Fibroblast of lung (primary cell): Measurements from ENCODE around the gene ERAP2. TPM values are rescaled to one million over a fixed set of nuclear protein-coding genes. Genes with fewer than 3 reads are reported as not detected.

Source experiments
- DNase-seq, 2 donors: peaks; one replicate each; pipeline versions ENCODE4 v3.0.0 to v3.0.0-alpha.2; 2010; ENCODE audit warnings: low read depth in 2 of 2
- H2AFZ ChIP-seq: 2 replicates; pipeline ENCODE4 v1.5.1; 2012; ENCODE audit warnings: low read length, control low read depth, inconsistent platforms
- H3K27ac ChIP-seq: 2 replicates; pipeline ENCODE4 v1.5.1; 2011; ENCODE audit warnings: low read length, control low read depth; ENCODE audit not compliant: insufficient read depth
- H3K27me3 ChIP-seq: 2 replicates; pipeline ENCODE4 v1.5.1; 2011; ENCODE audit warnings: mild to moderate bottlenecking, low read length; ENCODE audit not compliant: control insufficient read depth, insufficient read depth
- H3K36me3 ChIP-seq: 2 replicates; pipeline ENCODE4 v1.5.1; 2011; ENCODE audit warnings: low read length; ENCODE audit not compliant: control insufficient read depth, insufficient read depth
- H3K4me1 ChIP-seq: 2 replicates; pipeline ENCODE4 v1.5.1; 2011; ENCODE audit warnings: low read length; ENCODE audit not compliant: control insufficient read depth, insufficient read depth; ENCODE audit errors: extremely low read depth
- H3K4me2 ChIP-seq: 2 replicates; pipeline ENCODE4 v1.5.1; 2011; ENCODE audit warnings: low read length, control low read depth; ENCODE audit not compliant: insufficient read depth; ENCODE audit errors: extremely low read depth
- H3K4me3 ChIP-seq, 4 experiments: fragments of 200-600 bp in 1 of 4; sonication (generic) in 1 of 4; replicated peaks in 1 of 4; 2 replicates each; pipeline ENCODE4 v1.5.1; 2011 to 2016; ENCODE audit warnings: low read length in 4 of 4, low read depth in 3 of 4, mild to moderate bottlenecking in 3 of 4, control low read depth in 2 of 4, inconsistent platforms in 1 of 4, mixed read lengths in 1 of 4; ENCODE audit not compliant: insufficient read depth in 1 of 4; ENCODE audit errors: control extremely low read depth in 1 of 4
- H3K79me2 ChIP-seq: 2 replicates; pipeline ENCODE4 v1.5.1; 2012; ENCODE audit warnings: mild to moderate bottlenecking, low read length, inconsistent platforms; ENCODE audit not compliant: control insufficient read depth, insufficient read depth
- H3K9ac ChIP-seq: 2 replicates; pipeline ENCODE4 v1.5.1; 2011; ENCODE audit warnings: mild to moderate bottlenecking, low read length, control low read depth; ENCODE audit not compliant: insufficient read depth
- H3K9me3 ChIP-seq: 2 replicates; pipeline ENCODE4 v1.5.1; 2012; ENCODE audit warnings: low read depth, low read length; ENCODE audit not compliant: control insufficient read depth, insufficient read depth
- H4K20me1 ChIP-seq: 2 replicates; pipeline ENCODE4 v1.5.1; 2011; ENCODE audit warnings: low read length; ENCODE audit not compliant: control insufficient read depth, insufficient read depth; ENCODE audit errors: extremely low read depth
- CTCF ChIP-seq, 2 donors: IDR thresholded peaks in 1 of 2; conservative IDR thresholded peaks in 1 of 2; 1 replicate in 1 of 2; 2 replicates in 1 of 2; pipeline ENCODE4 v1.5.1; 2011 to 2012; ENCODE audit warnings: low read length in 2 of 2, control low read depth in 1 of 2, inconsistent platforms in 1 of 2, low read depth in 1 of 2, mild to moderate bottlenecking in 1 of 2
- EZH2 ChIP-seq: IDR thresholded peaks from 2 replicates; pipeline ENCODE4 v1.5.1; 2012; ENCODE audit warnings: low read length, control low read depth, mild to moderate bottlenecking; ENCODE audit errors: missing control alignments
- polyA plus RNA-seq, 2 donors: library from polyadenylated mRNA; depleted of rRNA in 1 of 2; stranded (reverse) in 1 of 2; unstranded in 1 of 2; fragments of >200 nt; gene quantifications; 2 replicates each; pipeline ENCODE4 v1.2.1, GENCODE V29; 2011 to 2012; ENCODE audit warnings: missing spikeins in 1 of 2
- total RNA-seq: library from RNA; depleted of rRNA; stranded (reverse); fragments of >200 nt; gene quantifications from 2 replicates; pipeline ENCODE4 v1.2.1, GENCODE V29; 2014

ERAP2 gene
- total and polyA plus RNA-seq, 2 donors (not counting 1 experiment from before 2014, with no cell fraction given) = 70.9 to 180 TPM

- Histone ChIP-seq H3K9me3 (no peaks in the 10 kb centered on the region), H4K20me1 (no peaks in the 10 kb centered on the region), H3K9ac (no peak overlapping the region), H3K36me3 (peaks cover 8% of the 10 kb centered on the region), H3K4me2 (no peak overlapping the region), H3K79me2 (no peaks in the 10 kb centered on the region), H3K4me1 (no peaks in the 10 kb centered on the region), H3K27ac (no peak overlapping the region), H3K4me3 (no peak overlapping the region), H3K27me3 (no peaks in the 10 kb centered on the region), H2AFZ (no peak overlapping the region)
- no peak for TF ChIP-seq CTCF (conservative IDR thresholded peaks at IDR 0.05 in 1 of 2, IDR thresholded peaks at IDR 0.05 in 1 of 2; ENCODE audit: low read depth in 1 of 2, low read length in 2 of 2)
- no peak for TF ChIP-seq EZH2
- no peak for DNase-seq
These were observed 29.6 kb downstream of the ERAP2 start for GRCh38 chr5:96905864-96906263.

DNA sequence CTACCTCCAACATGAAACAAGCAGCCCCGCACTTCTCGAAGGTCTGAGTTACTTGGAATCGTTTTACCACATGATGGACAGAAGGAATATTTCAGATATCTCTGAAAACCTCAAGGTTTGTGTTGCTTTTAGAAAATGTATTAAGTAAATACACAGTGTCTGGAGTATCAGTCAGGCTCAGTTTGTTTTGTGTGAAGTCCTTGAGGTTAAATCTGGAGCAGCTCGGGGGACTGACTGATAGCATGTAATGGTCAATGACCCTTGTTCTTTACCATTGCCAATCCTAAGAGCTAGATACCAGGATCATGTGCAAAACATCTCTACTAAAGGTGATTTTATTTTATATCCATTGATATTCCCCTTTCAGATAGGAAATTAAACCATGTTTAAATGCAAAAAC lies 32.7 kb downstream of the ERAP2 start:
- Histone ChIP-seq H4K20me1 (no peaks in the 10 kb centered on the region), H3K9ac (no peak overlapping the region), H3K36me3 (peaks cover 2% of the 10 kb centered on the region), H3K4me1 (no peaks in the 10 kb centered on the region), H3K4me2 (no peak overlapping the region), H3K79me2 (no peaks in the 10 kb centered on the region), H3K4me3 (no peak overlapping the region), H2AFZ (no peak overlapping the region), H3K27me3 (no peaks in the 10 kb centered on the region), H3K9me3 (no peaks in the 10 kb centered on the region), H3K27ac (no peak overlapping the region)
- TF ChIP-seq CTCF (conservative IDR thresholded peaks at IDR 0.05 in 1 of 2, IDR thresholded peaks at IDR 0.05 in 1 of 2; ENCODE audit: low read depth in 1 of 2, low read length in 2 of 2) (no peak), EZH2 (no peak)
- peak in 1 of 2 donors; percentile 47 for DNase-seq

DNA sequence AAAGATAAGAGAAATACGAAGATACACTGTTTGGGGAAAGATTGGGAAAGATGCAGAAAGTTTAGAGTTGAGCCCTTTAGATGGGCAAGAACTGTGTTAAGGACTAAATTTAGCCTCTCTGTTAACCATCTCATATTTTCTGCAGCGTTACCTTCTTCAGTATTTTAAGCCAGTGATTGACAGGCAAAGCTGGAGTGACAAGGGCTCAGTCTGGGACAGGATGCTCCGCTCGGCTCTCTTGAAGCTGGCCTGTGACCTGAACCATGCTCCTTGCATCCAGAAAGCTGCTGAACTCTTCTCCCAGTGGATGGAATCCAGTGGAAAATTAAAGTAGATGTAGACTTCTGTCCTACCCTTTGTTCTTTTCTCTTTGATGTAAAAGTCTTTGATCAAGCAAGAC lies 33.1 kb downstream of the ERAP2 start:
- Histone ChIP-seq H3K27me3 (no peaks in the 10 kb centered on the region), H3K4me3 (no peak overlapping the region), H2AFZ (no peak overlapping the region), H3K27ac (no peak overlapping the region), H3K79me2 (no peaks in the 10 kb centered on the region), H3K36me3 (peaks cover 2% of the 10 kb centered on the region), H3K9ac (no peak overlapping the region), H3K4me2 (no peak overlapping the region), H4K20me1 (no peaks in the 10 kb centered on the region), H3K4me1 (no peaks in the 10 kb centered on the region), H3K9me3 (no peaks in the 10 kb centered on the region)
- no peak for DNase-seq
- TF ChIP-seq EZH2 (no peak), CTCF (conservative IDR thresholded peaks at IDR 0.05 in 1 of 2, IDR thresholded peaks at IDR 0.05 in 1 of 2; ENCODE audit: low read depth in 1 of 2, low read length in 2 of 2) (no peak)
